T-helper 2 cell (primary cell): Measurements from ENCODE around the gene HYAL1.
"Not testable (repeated sequence)": the region's sequence is repeated elsewhere in the genome, so short reads cannot be mapped to it uniquely, and the experiment has no call there.

Experiments
- DNase-seq, 5 experiments: peaks; one replicate each; pipeline versions ENCODE4 v3.0.0 to v3.0.0-alpha.2; 2012 to 2022

HYAL1 gene

DNA sequence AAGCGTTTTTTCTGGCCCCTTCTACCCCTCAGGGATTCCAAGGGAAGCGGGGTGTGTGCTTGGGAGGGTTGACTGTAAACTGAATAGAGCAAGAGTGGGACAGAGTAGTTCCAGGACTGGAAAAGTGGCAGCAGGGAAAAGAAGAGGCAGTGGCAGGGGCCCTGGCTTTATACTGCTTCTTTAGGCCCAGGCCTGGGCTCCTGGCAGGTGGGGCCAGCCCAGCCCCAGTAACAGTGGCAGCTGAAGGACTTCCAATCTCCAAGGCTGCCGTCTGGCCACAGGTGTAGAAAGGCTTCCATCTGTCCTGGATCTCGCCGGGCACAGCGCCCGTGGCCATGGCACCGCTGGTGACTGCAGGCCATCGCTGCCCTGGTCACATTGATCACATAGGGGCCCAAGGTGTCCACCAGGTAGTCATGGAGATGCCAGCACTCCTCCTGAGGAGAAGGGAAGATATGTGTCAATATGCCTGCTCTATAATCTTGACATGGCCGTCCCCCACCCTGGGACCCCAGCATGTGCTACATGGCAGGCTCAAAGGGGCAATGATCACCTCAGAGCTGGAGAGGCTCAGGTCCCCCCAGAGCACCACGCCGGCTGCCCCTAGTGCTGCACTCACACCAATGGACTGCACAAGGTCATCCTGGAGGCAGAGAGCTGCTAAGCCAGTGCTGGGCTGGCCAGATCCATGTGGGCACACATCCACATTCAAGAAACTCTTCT is 10.1 kb downstream of the HYAL1 start:
- DNase-seq: no peak

- peak; percentile 85 to 99 (median 94) for DNase-seq
Observed at GRCh38 chr3:50292159-50293078, 11.0 kb downstream of the HYAL1 start, which contains the start of gene IFRD2. IFRD2 (minus strand) TSS chr3:50292429; CDS start chr3:50292274, 155 bp downstream.

DNA sequence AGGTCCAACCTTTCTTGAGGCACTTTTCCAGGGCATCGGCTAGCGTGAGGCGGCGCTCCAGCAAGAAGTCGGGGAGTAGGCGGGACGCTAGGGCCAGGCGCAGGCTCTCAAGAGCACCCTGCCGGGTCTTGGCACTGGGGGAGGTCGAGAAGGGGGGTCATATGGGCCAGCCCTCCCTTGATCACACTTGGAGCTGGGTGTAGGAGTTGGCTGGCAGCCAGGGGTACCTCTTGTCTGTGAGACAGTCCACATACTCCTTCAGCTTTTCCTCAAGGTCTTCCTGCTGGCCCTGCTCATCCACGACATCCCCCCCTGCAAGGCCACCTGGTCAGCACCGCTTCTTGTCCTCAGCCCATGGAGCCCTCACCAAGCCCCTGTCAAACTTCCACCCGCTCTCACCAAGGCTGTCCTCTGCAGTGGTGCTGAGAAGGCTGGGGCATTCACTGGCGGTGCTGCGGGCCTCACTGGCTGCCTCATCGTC is 13.2 kb downstream of the HYAL1 start:
- no peak for DNase-seq

DNA sequence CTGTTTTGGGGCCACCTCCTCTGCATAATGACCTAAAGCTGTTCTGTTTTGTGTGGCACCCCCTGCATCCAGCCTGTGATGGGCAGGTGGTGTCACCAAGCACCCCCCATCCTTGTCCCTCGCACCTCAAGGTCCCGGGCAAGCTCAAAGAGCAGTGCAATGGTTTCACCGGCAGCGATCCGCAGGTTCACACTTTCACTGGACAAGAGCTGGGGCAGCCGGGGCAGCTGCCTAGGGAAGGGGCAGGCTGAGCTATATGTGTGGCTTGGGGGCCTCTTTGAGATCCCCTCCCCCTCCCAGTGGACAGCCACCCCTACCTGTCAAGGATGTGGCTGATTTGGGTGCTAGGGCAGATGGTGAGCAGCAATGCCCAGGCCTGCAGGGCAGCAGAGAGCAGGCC is 14.2 kb downstream of the HYAL1 start:
- no peak for DNase-seq

DNA sequence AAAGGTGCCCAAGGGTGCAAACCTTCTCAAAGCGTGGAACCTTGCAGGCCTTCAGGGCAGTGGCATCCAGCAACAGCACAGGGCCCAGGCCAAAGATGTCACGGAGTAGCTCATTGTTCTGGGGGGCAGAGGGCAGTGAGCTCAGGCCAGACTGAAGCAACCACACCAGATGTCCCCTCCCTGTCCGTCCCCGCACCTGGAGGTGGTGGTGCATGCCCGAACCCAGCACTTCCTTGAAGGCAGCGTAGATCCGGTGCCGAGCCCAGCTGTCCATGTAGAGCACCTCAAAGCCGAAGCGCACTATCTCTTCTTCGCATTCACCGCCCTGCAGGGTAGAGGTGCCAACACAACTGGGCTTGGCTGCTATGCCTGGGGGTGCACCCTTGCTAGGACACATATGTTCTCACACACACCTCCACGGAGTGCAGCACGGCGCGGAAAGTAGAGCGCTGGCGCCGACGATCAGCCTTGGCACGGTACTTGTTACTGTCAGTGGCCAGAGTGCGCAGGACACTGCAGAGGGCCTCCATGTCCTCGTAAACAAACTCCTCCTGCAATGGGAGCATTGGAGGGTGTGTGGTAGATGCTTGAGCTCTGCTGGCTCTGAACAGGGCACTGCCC is 14.9 kb downstream of the HYAL1 start:
- DNase-seq: no peak

GRCh38 chr3:50287262-50287661 is 16.1 kb downstream of the HYAL1 start:
- DNase-seq: no peak

GRCh38 chr3:50286322-50287227 is 16.8 kb downstream of the HYAL1 start:
- DNase-seq: no peak

GRCh38 chr3:50284121-50284520 is 19.3 kb downstream of the HYAL1 start:
- DNase-seq: not testable (repeated sequence)

DNA sequence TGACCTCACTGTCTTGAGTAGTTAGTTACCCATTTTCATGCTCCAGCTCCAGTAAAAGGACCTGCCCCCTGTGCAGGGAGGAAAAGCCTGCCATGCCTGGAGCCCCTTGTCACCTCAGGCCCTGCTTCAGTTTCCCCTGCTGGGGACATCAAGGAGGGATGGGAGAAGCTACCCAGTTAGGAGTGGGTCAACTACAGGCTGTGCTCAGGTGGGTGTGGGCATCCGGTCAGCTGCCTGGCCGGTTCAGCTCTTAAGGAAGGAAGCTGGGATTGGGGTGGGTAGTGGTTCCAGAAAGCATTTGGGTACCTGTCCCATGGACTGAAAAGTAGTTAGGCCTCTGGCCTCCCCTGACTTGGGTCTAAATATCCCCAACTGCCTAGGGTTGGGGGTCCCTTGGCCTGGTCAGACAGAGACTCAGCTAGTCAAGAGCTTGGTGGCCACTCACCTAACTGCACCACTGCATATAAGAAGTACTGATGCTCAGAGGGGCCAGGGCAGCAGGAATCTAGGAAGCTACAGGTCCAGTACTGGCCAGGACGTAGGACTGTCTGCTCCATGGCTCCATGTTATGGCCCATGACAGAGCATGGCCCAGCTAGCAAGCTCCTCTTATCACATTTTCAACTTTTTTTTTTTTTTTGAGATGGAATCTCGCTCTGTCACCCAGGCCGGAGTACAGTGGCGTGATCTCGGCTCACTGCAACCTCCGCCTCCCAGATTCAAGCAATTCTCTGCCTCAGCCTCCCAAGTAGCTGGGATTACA is 23.9 kb downstream of the HYAL1 start:
- DNase-seq: no peak

DNA sequence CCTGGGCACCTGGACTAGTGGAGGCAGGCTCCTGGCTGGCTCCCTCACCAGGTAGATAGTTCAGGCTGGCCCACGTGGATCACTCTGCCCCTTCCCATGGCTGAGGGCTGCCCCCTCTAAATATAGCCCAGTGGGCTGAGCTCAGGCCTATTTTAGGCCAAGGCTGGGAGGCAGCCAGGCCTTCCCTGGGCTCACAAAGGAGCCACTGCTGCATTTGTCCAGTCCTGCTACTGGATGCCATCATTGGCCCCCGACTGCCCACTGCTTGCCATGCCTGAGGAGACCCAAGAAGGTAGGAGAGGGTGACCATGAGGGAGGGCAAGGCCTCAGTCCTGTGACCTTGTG is 24.5 kb downstream of the HYAL1 start, which contains the start of gene LSMEM2:
Gene LSMEM2 (plus strand): TSS at position 208 of the 345 bp plus-strand sequence. CDS start 27 bp downstream, at position 235.
- no peak for DNase-seq

GRCh38 chr3:50278123-50278879 is 25.1 kb downstream of the HYAL1 start:
- DNase-seq: no peak

- no peak for DNase-seq
Observed at GRCh38 chr3:50276762-50277101, 26.6 kb downstream of the HYAL1 start.

DNA sequence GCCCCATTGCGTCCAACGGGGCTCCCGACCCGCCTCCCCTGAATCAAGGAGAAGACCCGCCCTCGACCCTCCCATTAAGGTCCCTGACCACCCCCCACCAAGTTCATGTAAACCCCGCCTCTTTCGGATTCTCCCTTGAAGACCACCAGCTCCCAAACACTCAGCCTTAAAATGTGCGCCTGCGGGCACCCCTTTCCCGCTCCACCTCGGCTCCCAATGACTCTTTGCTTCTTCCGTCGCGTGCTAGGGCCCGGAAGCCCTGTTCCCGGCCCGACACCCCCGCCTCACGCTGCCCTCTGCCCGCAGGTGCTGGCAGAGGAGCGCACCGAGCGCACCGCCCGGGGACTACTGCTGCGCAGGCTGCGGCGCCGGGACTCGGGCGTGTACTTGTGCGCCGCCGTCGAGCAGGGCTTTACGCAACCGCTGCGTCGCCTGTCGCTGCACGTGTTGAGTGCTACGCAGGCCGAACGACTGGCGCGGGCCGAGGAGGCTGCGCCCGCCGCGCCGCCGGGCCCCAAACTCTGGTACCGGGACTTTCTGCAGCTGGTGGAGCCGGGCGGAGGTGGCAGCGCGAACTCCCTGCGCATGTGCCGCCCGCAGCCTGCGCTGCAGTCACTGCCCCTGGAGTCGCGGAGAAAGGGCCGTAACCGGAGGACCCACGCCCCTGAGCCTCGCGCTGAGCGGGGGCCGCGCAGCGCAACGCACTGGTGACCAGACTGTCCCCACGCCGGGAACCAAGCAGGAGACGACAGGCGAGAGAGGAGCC is 27.2 kb downstream of the HYAL1 start:
- DNase-seq: peak in 1 of 5 experiments; percentile 75

GRCh38 chr3:50275141-50275995 is 28.0 kb downstream of the HYAL1 start:
- DNase-seq: no peak

DNA sequence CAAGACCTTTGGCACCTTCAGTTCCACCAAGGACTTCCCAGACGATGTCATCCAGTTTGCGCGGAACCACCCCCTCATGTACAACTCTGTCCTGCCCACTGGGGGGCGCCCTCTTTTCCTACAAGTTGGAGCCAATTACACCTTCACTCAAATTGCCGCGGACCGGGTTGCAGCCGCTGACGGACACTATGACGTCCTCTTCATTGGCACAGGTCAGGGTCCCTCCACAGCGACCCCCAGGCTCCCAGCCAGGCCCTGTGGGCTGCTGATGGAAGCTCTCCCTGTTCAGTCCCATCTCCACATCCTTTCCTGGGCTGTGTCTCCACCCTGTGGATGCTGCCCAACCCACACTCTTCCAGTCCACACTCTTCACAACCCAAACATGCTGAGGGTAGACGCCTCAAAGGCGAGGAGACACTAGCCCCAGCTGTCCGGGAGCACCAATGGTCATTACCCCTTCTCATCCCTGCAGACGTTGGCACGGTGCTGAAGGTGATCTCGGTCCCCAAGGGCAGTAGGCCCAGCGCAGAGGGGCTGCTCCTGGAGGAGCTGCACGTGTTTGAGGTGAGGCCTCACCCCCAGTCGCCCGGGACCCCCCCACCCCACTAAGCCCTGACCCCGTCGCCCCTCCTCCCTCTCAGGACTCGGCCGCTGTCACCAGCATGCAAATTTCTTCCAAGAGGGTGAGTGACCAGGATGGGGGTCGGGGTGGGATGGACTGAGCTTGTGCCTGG is 28.8 kb downstream of the HYAL1 start:
- peak; percentile 40 to 77 (median 61) for DNase-seq

DNA sequence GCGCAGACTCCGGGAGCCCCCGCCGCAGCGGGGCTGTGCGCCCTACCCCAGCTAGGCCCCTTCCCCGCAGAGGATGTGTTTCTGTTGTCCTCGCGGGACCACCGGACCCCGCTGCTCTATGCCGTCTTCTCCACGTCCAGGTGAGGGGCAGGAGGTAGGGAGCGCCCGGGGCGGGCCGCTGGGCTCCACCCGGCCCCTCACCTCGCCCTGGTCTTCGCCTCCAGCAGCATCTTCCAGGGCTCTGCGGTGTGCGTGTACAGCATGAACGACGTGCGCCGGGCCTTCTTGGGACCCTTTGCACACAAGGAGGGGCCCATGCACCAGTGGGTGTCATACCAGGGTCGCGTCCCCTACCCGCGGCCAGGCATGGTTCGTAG is 29.7 kb downstream of the HYAL1 start:
- no peak for DNase-seq

GRCh38 chr3:50272911-50273688 is 30.3 kb downstream of the HYAL1 start:
- peak; percentile 68 to 87 (median 83) for DNase-seq
